NB4 (cell line): Measurements from ENCODE around the gene STIM1.

Experiments used
- DNase-seq: peaks from one replicate; pipeline ENCODE4 v3.0.0; 2010; ENCODE audit warnings: low read depth
- H3K4me3 ChIP-seq: one replicate; pipeline ENCODE4 v1.5.1; 2011; ENCODE audit warnings: mild to moderate bottlenecking, low read depth, low read length, moderate library complexity
- MYC ChIP-seq: IDR thresholded peaks from 2 replicates; pipeline ENCODE4 v1.6.1; 2011; ENCODE audit warnings: low read depth, low read length
- POLR2A ChIP-seq: IDR thresholded peaks from 2 replicates; pipeline ENCODE4 v1.6.1; 2011; ENCODE audit warnings: mild to moderate bottlenecking; ENCODE audit not compliant: insufficient read length; ENCODE audit errors: extremely low read depth
- TF ChIP-seq, protein P1 (sequence below): IDR thresholded peaks from one replicate; pipeline ENCODE4 v1.5.1; 2012; ENCODE audit warnings: low read depth, low read length
- TF ChIP-seq, protein P2 (sequence below): IDR thresholded peaks from 2 replicates; pipeline ENCODE4 v1.6.1; 2011; ENCODE audit warnings: low read depth, low read length

The STIM1 gene

DNA sequence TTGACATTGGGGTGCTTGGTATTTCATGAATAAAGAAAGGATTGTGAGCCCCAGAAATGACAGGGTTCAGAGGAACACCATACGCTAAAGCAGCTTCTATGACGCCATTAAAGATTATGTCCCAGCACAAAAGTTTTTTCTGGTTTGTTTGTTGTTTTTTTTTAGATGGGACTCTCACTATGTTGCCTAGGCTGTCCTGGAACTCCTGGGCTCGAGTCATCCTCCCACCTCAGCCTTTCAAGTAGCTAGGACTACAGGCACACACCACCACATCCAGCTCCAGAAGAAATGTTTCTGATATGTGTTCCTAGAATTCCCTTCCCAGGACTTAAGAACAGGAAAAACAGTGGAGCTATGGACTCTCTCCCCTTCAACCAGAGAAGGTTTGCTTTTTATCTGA lies 12.1 kb upstream of the STIM1 start:
- DNase-seq, result no peak
- TF ChIP-seq, protein P1, sequence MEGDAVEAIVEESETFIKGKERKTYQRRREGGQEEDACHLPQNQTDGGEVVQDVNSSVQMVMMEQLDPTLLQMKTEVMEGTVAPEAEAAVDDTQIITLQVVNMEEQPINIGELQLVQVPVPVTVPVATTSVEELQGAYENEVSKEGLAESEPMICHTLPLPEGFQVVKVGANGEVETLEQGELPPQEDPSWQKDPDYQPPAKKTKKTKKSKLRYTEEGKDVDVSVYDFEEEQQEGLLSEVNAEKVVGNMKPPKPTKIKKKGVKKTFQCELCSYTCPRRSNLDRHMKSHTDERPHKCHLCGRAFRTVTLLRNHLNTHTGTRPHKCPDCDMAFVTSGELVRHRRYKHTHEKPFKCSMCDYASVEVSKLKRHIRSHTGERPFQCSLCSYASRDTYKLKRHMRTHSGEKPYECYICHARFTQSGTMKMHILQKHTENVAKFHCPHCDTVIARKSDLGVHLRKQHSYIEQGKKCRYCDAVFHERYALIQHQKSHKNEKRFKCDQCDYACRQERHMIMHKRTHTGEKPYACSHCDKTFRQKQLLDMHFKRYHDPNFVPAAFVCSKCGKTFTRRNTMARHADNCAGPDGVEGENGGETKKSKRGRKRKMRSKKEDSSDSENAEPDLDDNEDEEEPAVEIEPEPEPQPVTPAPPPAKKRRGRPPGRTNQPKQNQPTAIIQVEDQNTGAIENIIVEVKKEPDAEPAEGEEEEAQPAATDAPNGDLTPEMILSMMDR, result no peak
- TF ChIP-seq, protein P2, sequence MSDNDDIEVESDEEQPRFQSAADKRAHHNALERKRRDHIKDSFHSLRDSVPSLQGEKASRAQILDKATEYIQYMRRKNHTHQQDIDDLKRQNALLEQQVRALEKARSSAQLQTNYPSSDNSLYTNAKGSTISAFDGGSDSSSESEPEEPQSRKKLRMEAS, result no peak
- no peak for TF ChIP-seq POLR2A
- no peak for TF ChIP-seq MYC
- no peak overlapping the region for H3K4me3 ChIP-seq

DNA sequence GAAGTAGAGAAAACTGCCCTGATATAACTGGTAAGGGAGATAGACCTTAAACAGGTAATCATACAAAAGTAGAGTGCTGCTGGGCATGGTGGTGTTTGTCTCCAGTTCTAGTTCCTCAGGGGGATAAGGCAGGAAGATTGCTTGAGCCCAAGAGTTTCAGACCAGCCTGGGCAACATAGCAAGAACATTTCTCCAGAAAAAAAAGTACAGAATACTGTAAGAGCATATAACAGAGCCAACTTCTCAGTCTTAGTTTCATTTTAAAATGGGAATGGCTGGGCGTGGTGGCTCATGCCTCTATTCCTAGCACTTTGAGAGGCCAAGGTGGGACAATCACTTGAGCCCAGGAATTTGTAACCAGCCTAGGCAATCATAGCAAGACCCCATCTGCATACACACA lies 10.2 kb upstream of the STIM1 start:
- no peak overlapping the region for H3K4me3 ChIP-seq
- DNase-seq, result no peak
- TF ChIP-seq POLR2A (no peak), MYC (no peak)
- TF ChIP-seq, protein P2, result no peak
- TF ChIP-seq, protein P1, result no peak

DNA sequence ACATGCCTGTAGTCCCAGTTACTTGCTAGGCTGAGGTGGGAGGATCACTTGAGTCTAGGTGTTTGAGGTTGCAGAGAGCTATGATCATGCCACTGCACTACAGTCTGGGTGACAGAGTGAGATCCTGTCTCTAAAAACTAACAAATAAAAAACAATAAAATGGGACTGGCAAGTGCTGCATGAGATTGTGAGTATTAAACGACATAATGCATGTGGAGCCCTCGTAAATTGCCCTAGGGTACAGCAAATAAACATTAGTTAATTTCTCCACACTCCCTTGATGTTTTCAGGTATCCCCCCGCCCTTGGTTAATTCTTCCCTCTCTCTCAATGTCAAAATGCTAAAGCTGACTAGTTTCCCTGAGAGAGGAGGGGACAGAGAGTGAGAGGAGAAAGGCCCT lies 9.8 kb upstream of the STIM1 start:
- H3K4me3 ChIP-seq, result no peak overlapping the region
- DNase-seq, result no peak
- TF ChIP-seq MYC (no peak), POLR2A (no peak)
- TF ChIP-seq, protein P2, result no peak
- TF ChIP-seq, protein P1, result no peak

DNA sequence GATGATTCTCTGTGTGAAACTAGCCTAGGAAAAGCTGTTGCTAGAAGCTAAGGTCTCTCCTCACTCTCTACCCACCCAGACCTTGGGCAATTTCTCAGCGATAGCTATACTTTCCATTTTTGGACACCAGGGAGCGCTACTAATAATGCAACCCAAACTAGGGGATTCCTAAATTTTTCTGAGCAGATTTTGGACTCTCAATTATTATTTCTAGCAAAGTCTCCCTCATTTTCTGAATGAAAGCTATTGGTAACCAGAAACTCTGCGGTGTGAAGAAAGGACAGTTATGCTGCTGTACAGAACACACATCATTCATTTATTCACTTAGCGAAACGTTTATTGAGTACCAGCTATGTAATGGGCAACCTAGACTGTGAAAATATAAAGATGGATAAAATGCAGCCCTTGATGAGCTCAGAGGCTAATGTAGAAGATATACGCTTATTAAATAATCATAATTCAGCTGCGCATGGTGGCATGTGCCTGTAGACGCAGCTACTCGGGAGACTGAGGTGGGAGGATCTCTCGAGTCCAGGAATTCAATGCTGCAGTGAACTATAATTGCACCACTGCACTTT lies 6.1 kb upstream of the STIM1 start:
- TF ChIP-seq, protein P2, result no peak
- TF ChIP-seq, protein P1, result peak; percentile 70
- TF ChIP-seq MYC, result peak; percentile 29; the same call in 1 of the 2 replicates
- DNase-seq, result peak; percentile 69
- no peak overlapping the region for H3K4me3 ChIP-seq

DNA sequence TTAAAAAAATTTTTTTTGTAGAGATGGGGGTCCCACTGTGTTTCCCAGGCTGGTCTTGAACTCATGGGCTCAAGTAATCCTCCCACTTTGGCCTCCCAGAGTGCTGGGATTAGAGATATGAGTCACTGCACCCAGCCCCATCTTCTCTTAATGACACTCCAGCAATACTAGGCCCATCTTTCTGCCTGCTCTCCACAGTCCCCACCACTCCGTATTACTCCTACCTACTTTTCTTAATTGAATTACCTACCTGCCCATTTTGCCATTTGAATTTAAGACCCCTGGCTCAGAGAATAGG lies 2.0 kb upstream of the STIM1 start:
- no peak for TF ChIP-seq POLR2A
- TF ChIP-seq, protein P1, result no peak
- TF ChIP-seq MYC, result no peak
- TF ChIP-seq, protein P2, result no peak
- DNase-seq, result no peak
- H3K4me3 ChIP-seq, result no peak overlapping the region
